ENCODE data around the gene PTPN1. TPM values are rescaled to one million over a fixed set of nuclear protein-coding genes. Genes with fewer than 3 reads are reported as not detected.

PTPN1 gene
- total RNA-seq, 6 experiments from 2014 or later, result 37.8 to 46.5 (median 45.2) TPM

DNA sequence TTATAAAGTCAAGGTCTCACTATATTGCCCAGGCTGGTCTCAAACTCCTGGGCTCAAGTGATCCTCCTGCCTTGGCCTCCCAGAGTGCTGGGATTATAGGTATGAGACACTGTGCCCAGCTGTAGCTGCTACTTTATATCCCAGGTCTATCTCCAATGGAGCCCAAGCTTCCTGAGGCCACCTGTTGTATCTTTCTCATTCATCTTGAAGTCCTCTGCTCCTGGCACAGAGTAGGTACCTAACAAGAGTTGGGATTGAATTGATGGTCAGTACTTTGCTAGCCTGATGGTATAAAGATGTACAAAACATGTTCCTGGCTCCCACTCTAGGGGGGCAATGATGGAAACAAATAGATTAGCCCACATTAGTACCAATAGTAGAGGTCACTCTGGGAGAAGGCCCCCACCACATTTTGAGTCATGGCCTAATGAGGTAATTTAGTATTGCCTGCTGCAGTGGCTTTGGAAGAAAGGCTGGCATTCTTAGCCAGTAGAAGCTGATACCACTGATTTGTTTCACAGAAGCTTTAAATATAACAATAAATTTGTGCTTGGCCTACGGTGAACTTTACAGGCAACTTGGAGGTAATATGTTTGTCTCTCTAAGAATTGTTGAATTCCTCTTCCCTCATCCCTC, 5.4 kb downstream of the PTPN1 start:
- Mint-ChIP-seq H3K9me3 (no peaks in the 10 kb centered on the region), H3K4me3 (no peak overlapping the region), H3K27ac (peak overlapping the region; percentile 91), H3K27me3 (ENCODE audit: insufficient read depth) (no peaks in the 10 kb centered on the region; the same call in 1 of the 2 replicates), H3K36me3 (ENCODE audit: low read depth) (peaks cover 13% of the 10 kb centered on the region), H3K4me1 (ENCODE audit: low read depth) (peaks cover 88% of the 10 kb centered on the region)
- no peak for DNase-seq
- TF ChIP-seq, protein P1, sequence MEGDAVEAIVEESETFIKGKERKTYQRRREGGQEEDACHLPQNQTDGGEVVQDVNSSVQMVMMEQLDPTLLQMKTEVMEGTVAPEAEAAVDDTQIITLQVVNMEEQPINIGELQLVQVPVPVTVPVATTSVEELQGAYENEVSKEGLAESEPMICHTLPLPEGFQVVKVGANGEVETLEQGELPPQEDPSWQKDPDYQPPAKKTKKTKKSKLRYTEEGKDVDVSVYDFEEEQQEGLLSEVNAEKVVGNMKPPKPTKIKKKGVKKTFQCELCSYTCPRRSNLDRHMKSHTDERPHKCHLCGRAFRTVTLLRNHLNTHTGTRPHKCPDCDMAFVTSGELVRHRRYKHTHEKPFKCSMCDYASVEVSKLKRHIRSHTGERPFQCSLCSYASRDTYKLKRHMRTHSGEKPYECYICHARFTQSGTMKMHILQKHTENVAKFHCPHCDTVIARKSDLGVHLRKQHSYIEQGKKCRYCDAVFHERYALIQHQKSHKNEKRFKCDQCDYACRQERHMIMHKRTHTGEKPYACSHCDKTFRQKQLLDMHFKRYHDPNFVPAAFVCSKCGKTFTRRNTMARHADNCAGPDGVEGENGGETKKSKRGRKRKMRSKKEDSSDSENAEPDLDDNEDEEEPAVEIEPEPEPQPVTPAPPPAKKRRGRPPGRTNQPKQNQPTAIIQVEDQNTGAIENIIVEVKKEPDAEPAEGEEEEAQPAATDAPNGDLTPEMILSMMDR (IDR thresholded peaks at IDR 0.05), result no peak

DNA sequence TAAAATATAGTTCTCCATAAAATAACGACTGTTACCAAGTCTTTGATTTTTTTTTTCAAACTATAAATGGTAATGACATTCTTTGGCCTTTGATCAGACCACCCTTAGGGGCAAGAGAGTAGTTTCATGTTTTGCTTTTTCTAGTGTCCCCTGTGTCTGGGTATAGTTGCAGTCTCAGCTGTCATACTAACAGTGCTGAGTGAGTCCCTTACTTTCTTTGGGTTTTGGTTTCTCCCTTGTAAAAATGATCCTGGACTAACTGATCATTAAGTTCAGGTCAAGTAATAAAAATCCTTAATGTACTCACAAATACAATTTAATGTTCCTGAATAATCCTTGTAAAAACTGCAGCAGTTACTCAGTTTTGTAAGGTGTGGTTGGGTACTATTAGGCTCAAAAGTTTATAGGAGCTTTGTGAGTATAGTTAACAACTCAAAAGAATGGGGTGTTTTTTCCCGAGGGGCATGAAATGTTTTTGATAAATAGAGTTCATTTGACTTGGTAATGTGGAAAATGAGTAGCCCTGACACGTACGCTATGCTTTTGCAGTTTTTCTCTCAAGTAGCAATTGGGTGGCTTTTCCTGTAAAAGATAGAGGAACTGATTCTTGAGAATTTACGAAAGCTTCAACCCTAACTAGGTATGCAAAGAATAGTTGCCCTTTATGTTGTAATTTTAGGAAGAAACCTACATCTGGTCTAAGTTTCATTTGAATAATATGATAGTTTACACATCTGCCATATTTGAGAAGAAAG, 6.2 kb downstream of the PTPN1 start:
- peaks cover 13% of the 10 kb centered on the region for H3K36me3 Mint-ChIP-seq (ENCODE audit: low read depth)
- no peaks in the 10 kb centered on the region for H3K9me3 Mint-ChIP-seq
- H3K27ac Mint-ChIP-seq, result peak overlapping the region; percentile 57
- H3K4me1 Mint-ChIP-seq (ENCODE audit: low read depth), result peaks cover 96% of the 10 kb centered on the region
- no peaks in the 10 kb centered on the region; the same call in 1 of the 2 replicates for H3K27me3 Mint-ChIP-seq (ENCODE audit: insufficient read depth)
- H3K4me3 Mint-ChIP-seq, result no peak overlapping the region
- TF ChIP-seq, protein P1 (IDR thresholded peaks at IDR 0.05), result no peak
- DNase-seq, result no peak

- no peak for DNase-seq
- TF ChIP-seq, protein P1 (IDR thresholded peaks at IDR 0.05), result no peak
- Mint-ChIP-seq H3K9me3 (no peaks in the 10 kb centered on the region), H3K4me1 (ENCODE audit: low read depth) (peaks cover 100% of the 10 kb centered on the region), H3K27ac (peak overlapping the region; percentile 96), H3K27me3 (ENCODE audit: insufficient read depth) (no peaks in the 10 kb centered on the region; the same call in 1 of the 2 replicates), H3K4me3 (peak overlapping the region; percentile 89), H3K36me3 (ENCODE audit: low read depth) (peaks cover 13% of the 10 kb centered on the region)
These were observed 7.0 kb downstream of the PTPN1 start for GRCh38 chr20:50516935-50517816.

- Mint-ChIP-seq H3K4me1 (ENCODE audit: low read depth) (peaks cover 99% of the 10 kb centered on the region), H3K4me3 (peak overlapping the region; percentile 89), H3K27me3 (ENCODE audit: insufficient read depth) (no peaks in the 10 kb centered on the region; the same call in 1 of the 2 replicates), H3K9me3 (no peaks in the 10 kb centered on the region), H3K36me3 (ENCODE audit: low read depth) (peaks cover 13% of the 10 kb centered on the region), H3K27ac (peak overlapping the region; percentile 96)
- TF ChIP-seq, protein P1 (IDR thresholded peaks at IDR 0.05), result no peak
- DNase-seq, result no peak
These were observed 7.6 kb downstream of the PTPN1 start for GRCh38 chr20:50517817-50518154.

DNA sequence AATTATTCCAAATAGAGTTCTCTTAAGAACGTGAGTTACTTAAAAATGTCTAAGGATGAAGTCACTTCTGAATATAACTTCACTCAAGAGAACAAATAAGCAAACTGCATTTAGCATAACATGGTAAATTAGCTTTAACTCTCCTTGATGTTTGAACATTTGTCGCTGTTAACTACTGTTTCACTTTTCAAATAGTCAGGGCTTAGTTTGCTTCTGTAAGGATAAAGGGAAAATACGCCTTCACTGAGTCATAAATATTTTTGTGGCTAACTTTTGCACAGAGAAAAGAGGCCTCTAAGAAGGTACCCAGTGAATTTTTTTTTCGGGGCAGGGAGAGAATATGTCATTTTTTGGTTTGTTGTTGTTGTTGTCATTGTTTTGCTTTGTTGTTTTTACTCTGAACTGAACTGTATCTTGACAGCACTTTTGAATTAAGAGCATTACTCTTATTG, 8.1 kb downstream of the PTPN1 start:
- Mint-ChIP-seq H3K4me1 (ENCODE audit: low read depth) (peaks cover 99% of the 10 kb centered on the region), H3K27me3 (ENCODE audit: insufficient read depth) (no peaks in the 10 kb centered on the region; the same call in 1 of the 2 replicates), H3K4me3 (peak overlapping the region; percentile 89), H3K9me3 (no peaks in the 10 kb centered on the region), H3K36me3 (ENCODE audit: low read depth) (peaks cover 17% of the 10 kb centered on the region), H3K27ac (peak overlapping the region; percentile 96)
- TF ChIP-seq, protein P1 (IDR thresholded peaks at IDR 0.05), result no peak
- DNase-seq, result peak; percentile 64

Measured in HFFc6 (cell line).